ENCODE measurements around the gene NOS1AP.

DNA sequence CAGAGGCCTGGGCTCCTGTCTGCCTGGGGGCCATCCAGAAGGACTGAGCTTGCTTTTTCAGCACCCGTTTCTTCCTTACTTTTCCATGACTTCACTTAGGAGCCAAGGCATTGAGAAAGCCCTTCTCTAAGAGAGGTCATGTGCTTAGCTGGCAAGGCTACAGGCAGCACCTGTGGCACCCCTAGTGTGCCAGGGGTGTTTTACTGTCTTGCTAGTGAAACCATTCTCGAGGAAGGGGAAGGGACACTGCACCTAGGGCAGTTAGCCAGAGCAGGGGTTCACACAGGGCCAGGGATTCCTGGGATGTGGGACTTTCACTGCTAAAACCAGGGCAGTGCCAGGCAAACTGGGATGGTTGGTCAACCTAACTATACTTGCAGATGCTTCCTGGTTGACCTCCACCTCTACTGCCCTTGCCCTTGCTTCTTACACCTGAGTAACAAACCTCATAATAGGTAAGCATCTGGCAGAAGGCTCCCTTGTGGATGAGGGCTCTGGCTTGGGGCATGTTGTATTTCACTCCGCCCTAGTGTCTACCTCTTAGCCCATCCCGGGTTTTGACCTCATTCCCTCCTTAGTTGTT lies 69.2 kb downstream of the NOS1AP start:
- no peak for TF ChIP-seq EZH2 (IDR thresholded peaks at IDR 0.05; ENCODE audit: low read length, unreplicated experiment)
- TF ChIP-seq, protein P1, sequence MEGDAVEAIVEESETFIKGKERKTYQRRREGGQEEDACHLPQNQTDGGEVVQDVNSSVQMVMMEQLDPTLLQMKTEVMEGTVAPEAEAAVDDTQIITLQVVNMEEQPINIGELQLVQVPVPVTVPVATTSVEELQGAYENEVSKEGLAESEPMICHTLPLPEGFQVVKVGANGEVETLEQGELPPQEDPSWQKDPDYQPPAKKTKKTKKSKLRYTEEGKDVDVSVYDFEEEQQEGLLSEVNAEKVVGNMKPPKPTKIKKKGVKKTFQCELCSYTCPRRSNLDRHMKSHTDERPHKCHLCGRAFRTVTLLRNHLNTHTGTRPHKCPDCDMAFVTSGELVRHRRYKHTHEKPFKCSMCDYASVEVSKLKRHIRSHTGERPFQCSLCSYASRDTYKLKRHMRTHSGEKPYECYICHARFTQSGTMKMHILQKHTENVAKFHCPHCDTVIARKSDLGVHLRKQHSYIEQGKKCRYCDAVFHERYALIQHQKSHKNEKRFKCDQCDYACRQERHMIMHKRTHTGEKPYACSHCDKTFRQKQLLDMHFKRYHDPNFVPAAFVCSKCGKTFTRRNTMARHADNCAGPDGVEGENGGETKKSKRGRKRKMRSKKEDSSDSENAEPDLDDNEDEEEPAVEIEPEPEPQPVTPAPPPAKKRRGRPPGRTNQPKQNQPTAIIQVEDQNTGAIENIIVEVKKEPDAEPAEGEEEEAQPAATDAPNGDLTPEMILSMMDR (conservative IDR thresholded peaks at IDR 0.05; ENCODE audit: low read depth, low read length) = no peak
- TF ChIP-seq EZH2phosphoT487 (IDR thresholded peaks at IDR 0.05; ENCODE audit: borderline replicate concordance, low read length) = no peak
